GM13977 (cell line): ENCODE results near the gene PTPN14.

Source experiments
- DNase-seq: peaks from one replicate; pipeline ENCODE4 v3.0.0; 2012; ENCODE audit warnings: low spot score
- in situ Hi-C: fragments of 300-500 bp; cut with MboI; formaldehyde crosslinking; loops from one replicate; pipeline ENCODE4 v1.12.0; 2022; ENCODE audit warnings: low sequenced_read_pairs, low pct_unique_long_range_greater_than_20kb, mixed read lengths, inconsistent platforms; ENCODE audit not compliant: unreplicated experiment
- TF ChIP-seq, protein P1 (sequence below): IDR thresholded peaks from 2 replicates; pipeline ENCODE4 v1.5.1; 2012; ENCODE audit warnings: mild to moderate bottlenecking, control low read depth; ENCODE audit not compliant: insufficient read depth; ENCODE audit errors: extremely low read depth, missing control alignments

Gene PTPN14

GRCh38 chr1:214432245-214432644 is 119.2 kb downstream of the PTPN14 start:
- TF ChIP-seq, protein P1, sequence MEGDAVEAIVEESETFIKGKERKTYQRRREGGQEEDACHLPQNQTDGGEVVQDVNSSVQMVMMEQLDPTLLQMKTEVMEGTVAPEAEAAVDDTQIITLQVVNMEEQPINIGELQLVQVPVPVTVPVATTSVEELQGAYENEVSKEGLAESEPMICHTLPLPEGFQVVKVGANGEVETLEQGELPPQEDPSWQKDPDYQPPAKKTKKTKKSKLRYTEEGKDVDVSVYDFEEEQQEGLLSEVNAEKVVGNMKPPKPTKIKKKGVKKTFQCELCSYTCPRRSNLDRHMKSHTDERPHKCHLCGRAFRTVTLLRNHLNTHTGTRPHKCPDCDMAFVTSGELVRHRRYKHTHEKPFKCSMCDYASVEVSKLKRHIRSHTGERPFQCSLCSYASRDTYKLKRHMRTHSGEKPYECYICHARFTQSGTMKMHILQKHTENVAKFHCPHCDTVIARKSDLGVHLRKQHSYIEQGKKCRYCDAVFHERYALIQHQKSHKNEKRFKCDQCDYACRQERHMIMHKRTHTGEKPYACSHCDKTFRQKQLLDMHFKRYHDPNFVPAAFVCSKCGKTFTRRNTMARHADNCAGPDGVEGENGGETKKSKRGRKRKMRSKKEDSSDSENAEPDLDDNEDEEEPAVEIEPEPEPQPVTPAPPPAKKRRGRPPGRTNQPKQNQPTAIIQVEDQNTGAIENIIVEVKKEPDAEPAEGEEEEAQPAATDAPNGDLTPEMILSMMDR = no peak
- in situ Hi-C loops = no loop called here
- DNase-seq = no peak

GRCh38 chr1:214429951-214430770 is 121.2 kb downstream of the PTPN14 start:
- no peak for DNase-seq
- TF ChIP-seq, protein P1 = no peak
- in situ Hi-C loops = no loop called here

DNA sequence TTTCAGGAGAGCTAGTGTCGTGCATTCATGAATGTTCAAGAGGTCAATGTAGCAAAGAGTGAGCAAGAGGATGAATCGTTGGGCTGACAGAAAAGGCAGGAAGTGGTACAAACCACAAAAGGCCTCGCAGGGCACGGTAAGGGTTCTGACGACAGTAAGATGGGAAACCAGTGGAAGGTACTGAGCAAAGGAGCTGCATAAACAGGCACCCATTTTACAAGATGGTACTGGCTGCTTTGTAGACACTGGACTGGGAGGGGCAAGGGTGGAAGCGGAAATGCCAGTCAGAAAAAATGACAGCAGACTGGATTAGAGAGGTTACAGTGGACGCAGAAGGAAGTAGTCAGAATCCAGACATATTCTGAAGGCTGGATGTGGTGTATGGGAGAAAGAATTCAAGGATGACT is 123.5 kb downstream of the PTPN14 start:
- peak; percentile 38 for DNase-seq
- TF ChIP-seq, protein P1 = no peak
- in situ Hi-C loops = no loop called here

- DNase-seq = no peak
- in situ Hi-C loops = no loop called here
- TF ChIP-seq, protein P1 = no peak
Observed at GRCh38 chr1:214426426-214426812, 125.0 kb downstream of the PTPN14 start.

DNA sequence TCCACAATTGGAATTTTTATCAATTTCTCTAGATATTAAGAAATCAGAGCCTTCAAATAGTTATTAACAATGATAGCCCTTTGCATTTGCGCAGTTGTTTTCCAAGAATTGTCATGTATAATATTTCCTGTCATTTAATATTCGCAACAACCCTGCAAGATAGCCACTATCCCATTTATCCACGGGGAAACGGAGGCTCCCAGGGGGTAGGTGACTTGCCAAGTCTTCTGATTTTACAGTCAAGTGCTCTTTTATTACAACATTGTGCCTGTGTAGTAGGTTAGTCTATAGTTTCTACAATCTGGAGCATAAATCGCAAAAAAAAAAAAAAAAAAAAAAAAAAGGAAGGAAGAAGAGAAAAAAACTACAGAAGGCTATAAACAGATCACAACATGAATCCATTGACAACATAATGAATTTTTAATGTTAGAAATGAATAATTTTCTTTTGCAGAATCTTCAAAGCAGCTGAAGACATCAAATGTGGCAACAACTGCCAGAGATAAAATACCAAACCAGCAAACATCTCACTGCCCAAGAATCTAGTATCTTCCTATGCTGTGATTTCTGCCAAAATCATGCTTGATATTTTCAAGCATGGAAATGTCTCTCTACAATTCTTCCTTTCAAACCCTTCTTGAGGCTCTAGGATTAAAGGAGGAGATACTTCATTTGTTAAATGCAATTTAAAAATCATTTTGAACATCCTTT is 125.5 kb downstream of the PTPN14 start:
- in situ Hi-C loops = no loop called here
- no peak for DNase-seq
- TF ChIP-seq, protein P1 = no peak

GRCh38 chr1:214425101-214425500 is 126.3 kb downstream of the PTPN14 start:
- TF ChIP-seq, protein P1 = no peak
- DNase-seq = no peak
- in situ Hi-C loops = no loop called here
